ENCODE data around the gene ZNF613.

DNA sequence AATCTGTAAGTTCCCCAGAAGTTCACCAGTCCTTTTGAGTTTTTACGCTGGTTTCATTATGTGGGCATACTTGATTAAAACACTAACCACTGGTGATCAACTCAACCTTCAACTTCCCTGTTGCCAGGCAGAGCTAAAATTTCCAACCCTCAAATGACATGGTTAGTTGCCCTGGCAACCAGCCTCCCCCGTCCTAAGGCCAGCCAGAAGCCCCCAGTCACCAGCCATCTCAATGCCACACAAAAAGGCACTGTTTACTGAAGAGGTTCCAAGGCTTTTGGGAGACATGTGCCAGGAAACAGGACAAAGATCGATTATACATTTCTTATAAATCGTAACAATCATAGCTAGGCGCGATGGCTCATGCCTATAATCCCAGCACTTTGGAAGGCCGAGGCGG is 24.1 kb upstream of the ZNF613 start:
- TF ChIP-seq, protein P1, sequence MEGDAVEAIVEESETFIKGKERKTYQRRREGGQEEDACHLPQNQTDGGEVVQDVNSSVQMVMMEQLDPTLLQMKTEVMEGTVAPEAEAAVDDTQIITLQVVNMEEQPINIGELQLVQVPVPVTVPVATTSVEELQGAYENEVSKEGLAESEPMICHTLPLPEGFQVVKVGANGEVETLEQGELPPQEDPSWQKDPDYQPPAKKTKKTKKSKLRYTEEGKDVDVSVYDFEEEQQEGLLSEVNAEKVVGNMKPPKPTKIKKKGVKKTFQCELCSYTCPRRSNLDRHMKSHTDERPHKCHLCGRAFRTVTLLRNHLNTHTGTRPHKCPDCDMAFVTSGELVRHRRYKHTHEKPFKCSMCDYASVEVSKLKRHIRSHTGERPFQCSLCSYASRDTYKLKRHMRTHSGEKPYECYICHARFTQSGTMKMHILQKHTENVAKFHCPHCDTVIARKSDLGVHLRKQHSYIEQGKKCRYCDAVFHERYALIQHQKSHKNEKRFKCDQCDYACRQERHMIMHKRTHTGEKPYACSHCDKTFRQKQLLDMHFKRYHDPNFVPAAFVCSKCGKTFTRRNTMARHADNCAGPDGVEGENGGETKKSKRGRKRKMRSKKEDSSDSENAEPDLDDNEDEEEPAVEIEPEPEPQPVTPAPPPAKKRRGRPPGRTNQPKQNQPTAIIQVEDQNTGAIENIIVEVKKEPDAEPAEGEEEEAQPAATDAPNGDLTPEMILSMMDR (IDR thresholded peaks at IDR 0.05; ENCODE audit: low read depth, low read length), result no peak
- no peak for TF ChIP-seq MYC (IDR thresholded peaks at IDR 0.05; ENCODE audit: low read depth, low read length)
- no peak for TF ChIP-seq POLR2A (IDR thresholded peaks at IDR 0.05; ENCODE audit: extremely low read depth, insufficient read length)

Measured in NB4 (cell line).